ENCODE data around the gene HERC2. TPM values are rescaled to one million over a fixed set of nuclear protein-coding genes. Genes with fewer than 3 reads are reported as not detected.
"Not testable (repeated sequence)": the region's sequence is repeated elsewhere in the genome, so short reads cannot be mapped to it uniquely, and the experiment has no call there.

Gene HERC2
- total and polyA plus RNA-seq, 12 donors: 24.4 to 77.0 (median 60.3) TPM

DNA sequence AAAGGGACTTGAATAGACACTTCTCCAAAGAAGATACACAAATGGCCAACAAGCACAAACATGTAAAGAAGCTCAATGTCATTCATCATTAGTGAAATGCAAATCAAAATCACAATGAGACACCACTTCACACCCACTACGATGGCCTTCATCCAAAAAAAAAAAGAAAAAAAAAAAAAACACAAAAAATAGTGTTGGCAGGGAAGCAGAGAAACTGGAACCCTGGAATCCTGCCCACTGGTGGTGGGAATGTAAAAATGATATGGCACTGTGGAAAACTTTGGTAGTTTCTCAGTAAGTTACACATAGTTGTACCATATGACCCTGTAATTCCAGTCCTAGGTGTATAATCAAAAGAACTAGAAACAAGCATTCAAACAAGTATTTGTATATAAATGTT is 94.7 kb downstream of the HERC2 start:
- intact Hi-C loops (cut with DNase I); H3K27me3 ChIP-seq; H3K27ac ChIP-seq; H3K4me3 ChIP-seq; ATAC-seq; H3K9me3 ChIP-seq; DNase-seq; H3K4me1 ChIP-seq: not testable (repeated sequence)
- WGBS, 2 donors: 17 to 22% methylated on average over 1 of the region's 1 CpG
- TF ChIP-seq, protein P1, sequence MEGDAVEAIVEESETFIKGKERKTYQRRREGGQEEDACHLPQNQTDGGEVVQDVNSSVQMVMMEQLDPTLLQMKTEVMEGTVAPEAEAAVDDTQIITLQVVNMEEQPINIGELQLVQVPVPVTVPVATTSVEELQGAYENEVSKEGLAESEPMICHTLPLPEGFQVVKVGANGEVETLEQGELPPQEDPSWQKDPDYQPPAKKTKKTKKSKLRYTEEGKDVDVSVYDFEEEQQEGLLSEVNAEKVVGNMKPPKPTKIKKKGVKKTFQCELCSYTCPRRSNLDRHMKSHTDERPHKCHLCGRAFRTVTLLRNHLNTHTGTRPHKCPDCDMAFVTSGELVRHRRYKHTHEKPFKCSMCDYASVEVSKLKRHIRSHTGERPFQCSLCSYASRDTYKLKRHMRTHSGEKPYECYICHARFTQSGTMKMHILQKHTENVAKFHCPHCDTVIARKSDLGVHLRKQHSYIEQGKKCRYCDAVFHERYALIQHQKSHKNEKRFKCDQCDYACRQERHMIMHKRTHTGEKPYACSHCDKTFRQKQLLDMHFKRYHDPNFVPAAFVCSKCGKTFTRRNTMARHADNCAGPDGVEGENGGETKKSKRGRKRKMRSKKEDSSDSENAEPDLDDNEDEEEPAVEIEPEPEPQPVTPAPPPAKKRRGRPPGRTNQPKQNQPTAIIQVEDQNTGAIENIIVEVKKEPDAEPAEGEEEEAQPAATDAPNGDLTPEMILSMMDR (IDR thresholded peaks at IDR 0.05): peak in 8 of 9 donors; percentile 9 to 49 (median 35)
- H3K36me3 ChIP-seq: peaks cover 0 to 88% (median 17%) of the 10 kb centered on the region in 9 donors

DNA sequence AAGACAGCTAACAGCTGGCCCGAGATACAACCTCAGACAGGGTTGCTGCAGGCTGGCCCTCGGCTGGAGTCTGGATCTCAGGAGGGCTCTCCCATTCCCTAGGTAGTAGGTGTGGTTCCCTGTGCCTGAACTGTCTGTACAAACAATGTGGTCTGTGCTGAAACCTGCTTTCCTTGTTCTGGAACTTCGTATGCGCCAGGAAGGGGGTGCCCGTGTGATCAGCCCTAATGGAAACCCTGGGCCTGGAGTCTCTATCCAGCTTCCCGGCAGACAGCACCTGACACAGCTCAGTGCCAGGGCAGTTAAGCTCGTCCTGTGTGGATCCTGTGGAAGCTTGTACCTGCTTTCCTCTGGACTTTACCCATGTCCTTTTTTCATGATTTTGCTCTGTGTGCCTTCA is 99.4 kb downstream of the HERC2 start:
- H3K4me3 ChIP-seq; ATAC-seq; DNase-seq; H3K4me1 ChIP-seq; H3K9me3 ChIP-seq; H3K27ac ChIP-seq; intact Hi-C loops (cut with DNase I); H3K27me3 ChIP-seq: not testable (repeated sequence)
- peaks cover 0 to 79% (median 23%) of the 10 kb centered on the region in 9 donors for H3K36me3 ChIP-seq
- WGBS, 2 donors: 86 to 87% methylated on average over 7 of the region's 7 CpGs

DNA sequence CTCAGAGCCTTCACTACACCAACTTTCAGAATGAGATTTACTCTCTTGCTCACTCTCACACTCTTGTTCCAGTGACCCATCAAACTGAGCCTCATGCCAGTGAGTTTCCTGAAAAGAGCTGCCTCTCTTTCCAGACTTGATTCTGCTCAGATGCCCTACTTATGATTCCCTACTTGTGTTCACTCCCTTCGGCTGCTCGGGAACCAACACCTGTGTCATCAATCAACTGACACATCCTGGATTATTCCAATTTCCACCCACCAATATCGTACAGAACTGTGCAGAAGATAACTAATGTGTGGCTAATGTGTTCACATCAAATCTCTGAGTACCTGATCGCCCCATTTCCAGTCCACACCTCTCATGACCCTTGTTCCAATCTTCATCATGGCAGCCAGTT is 100.3 kb downstream of the HERC2 start:
- not testable (repeated sequence) for H3K4me1 ChIP-seq

DNA sequence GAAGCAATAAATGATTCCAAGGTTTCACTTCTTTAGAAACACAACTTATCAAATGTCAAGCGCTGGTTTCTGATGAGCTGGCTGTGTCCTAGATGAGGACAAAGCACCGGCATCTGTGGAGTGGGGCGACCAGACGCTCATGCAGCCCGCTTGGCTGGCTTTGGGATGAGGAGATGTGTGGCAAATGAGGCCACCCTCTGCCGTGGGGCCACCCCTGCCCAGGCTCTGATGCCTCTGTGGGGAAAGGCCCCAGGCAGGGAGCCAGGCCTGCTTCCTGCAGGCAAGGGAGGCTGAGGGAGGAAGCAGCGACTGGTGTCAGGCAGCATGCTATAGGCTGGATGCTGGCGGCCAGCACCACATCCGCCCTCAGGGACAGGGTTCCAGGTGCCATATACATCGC is 102.9 kb downstream of the HERC2 start:
- H3K27ac ChIP-seq: no peak overlapping the region
- H3K4me3 ChIP-seq: no peak overlapping the region
- peaks cover 0 to 72% (median 27%) of the 10 kb centered on the region in 9 donors for H3K36me3 ChIP-seq
- TF ChIP-seq, protein P1 (IDR thresholded peaks at IDR 0.05): no peak
- H3K4me1 ChIP-seq: no peaks in the 10 kb centered on the region
- WGBS, 2 donors: 92% methylated on average over 10 of the region's 10 CpGs
- no peaks in the 10 kb centered on the region for H3K27me3 ChIP-seq
- DNase-seq: no peak
- ATAC-seq: peak in 1 of 8 donors; percentile 47
- intact Hi-C loops (cut with DNase I): no loop called here
- no peaks in the 10 kb centered on the region for H3K9me3 ChIP-seq

More for the DNA sequence above, 100.3 kb downstream of the HERC2 start:
- H3K9me3 ChIP-seq; H3K27ac ChIP-seq; DNase-seq; ATAC-seq; H3K4me3 ChIP-seq; H3K27me3 ChIP-seq; intact Hi-C loops (cut with DNase I): not testable (repeated sequence)
- H3K36me3 ChIP-seq: peaks cover 0 to 77% (median 23%) of the 10 kb centered on the region in 9 donors
- 87 to 93% methylated on average over 4 of the region's 4 CpGs for WGBS, 2 donors

DNA sequence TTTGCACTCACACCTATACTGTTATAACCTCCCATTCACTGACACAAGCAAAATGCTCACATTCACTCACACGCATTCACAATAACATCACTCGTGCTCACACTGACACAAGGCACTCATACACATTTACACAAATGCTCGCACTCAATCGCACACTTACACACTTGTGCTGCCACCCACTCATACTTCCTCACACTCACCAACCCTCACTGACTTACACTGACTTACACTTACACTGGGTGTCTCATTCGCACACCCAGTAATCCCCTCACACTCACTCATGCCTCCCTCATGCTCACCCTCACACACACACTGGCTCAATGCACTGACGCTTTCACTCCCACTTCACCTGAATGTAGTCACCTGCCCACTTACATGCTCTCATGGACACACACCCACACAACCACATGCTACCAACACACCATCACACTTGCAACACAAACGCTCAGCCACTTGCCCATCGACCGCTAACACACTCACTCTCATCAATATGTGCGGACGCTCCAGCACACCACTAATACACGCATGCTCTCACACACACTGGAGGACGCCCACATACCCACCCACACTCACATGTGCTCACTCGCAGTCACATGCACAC is 104.9 kb downstream of the HERC2 start:
- ATAC-seq; H3K9me3 ChIP-seq; H3K27ac ChIP-seq; H3K4me1 ChIP-seq; intact Hi-C loops (cut with DNase I); DNase-seq; H3K27me3 ChIP-seq; H3K4me3 ChIP-seq: not testable (repeated sequence)
- H3K36me3 ChIP-seq: peaks cover 0 to 76% (median 27%) of the 10 kb centered on the region in 9 donors
- WGBS, 2 donors: 95 to 98% methylated on average over 13 to 14 of the region's 14 CpGs

DNA sequence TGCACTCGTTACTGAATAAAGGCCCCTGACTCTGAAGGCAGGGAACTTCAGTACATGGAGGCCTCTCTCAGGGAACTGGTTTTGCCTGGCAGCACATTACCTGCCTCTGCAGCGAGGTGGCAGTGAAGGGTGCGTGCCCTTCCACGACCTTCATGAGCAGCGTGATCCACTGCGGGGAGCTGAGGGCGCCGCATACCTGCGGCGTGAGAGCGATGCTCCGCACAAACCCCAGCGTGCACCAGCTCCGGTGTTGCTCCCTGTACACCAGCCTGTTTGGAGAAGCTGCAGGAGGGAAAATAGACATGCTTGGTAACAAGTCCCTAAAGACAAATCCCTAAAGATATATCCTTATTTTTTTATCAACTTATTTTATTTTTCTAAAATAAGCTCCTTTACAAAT is 106.5 kb downstream of the HERC2 start:
- not testable (repeated sequence) for ATAC-seq
- 54 to 86% methylated on average over 14 of the region's 14 CpGs for WGBS, 2 donors

DNA sequence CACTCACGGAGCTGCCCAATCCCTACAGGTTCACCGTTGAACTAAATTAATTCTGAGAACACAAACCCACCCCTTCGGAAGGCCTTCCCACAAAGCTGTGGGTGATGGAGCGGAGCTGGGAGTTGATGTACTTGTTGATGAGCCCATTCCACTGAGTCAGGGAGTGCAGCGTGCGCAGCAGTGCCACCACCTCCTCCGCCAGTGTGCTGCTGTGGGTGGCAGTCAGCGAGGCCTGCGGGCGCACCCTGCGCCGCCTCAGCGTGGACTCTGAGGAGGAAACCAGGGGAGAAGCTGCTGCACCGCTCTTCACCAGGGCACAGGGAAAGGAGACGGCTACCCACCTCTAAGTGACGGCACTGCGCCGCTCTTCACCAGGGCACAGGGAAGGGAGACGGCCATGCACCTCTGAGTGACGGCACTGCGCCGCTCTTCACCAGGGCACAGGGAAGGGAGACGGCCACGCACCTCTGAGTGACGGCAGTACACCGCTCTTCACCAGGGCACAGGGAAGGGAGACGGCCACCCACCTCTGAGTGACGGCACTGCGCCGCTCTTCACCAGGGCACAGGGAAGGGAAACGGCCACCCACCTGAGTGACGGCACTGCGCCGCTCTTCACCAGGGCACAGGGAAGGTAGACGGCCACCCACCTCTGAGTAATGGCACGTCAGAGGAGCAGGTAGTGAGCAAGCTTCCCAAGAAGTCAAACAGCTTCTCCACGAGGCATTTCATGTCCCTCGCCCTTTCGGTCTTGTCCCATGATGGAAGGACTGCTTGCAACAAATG is 107.8 kb downstream of the HERC2 start:
- H3K4me3 ChIP-seq; intact Hi-C loops (cut with DNase I); H3K9me3 ChIP-seq; H3K27me3 ChIP-seq; H3K27ac ChIP-seq; H3K4me1 ChIP-seq; ATAC-seq; DNase-seq: not testable (repeated sequence)
- 96 to 97% methylated on average over 39 of the region's 39 CpGs for WGBS, 2 donors
- peaks cover 0 to 81% (median 27%) of the 10 kb centered on the region in 9 donors for H3K36me3 ChIP-seq

More for the DNA sequence above, 106.5 kb downstream of the HERC2 start:
- DNase-seq; H3K9me3 ChIP-seq; H3K27ac ChIP-seq; H3K4me3 ChIP-seq; intact Hi-C loops (cut with DNase I); H3K4me1 ChIP-seq; H3K27me3 ChIP-seq: not testable (repeated sequence)
- TF ChIP-seq, protein P1 (IDR thresholded peaks at IDR 0.05): peak in 4 of 9 donors; percentile 20 to 43 (median 25)
- peaks cover under 1 to 81% (median 32%) of the 10 kb centered on the region in 9 donors for H3K36me3 ChIP-seq

DNA sequence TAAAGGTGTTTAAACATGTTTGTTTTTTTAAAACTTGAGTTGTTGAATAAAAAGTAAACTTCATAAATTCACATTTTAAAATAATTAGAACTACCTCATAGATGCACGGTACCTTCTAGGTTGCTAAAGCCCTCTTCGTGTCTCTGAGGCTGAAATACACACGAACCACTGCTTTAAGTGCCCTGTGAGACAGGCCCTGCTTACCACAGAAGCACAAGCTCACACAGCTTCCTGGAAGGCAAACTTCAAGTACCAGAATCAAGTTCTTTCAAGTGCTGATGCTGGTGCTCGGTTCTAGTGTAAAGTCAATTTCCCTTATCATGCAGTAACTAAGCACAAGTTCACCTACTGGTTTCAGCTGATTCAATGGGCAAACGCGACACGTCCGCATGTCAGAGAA is 108.6 kb downstream of the HERC2 start:
- H3K27me3 ChIP-seq; DNase-seq; H3K4me3 ChIP-seq; H3K9me3 ChIP-seq; H3K27ac ChIP-seq; ATAC-seq; H3K4me1 ChIP-seq; intact Hi-C loops (cut with DNase I): not testable (repeated sequence)
- 88 to 95% methylated on average over 5 of the region's 8 CpGs for WGBS, 2 donors
- H3K36me3 ChIP-seq: peaks cover 0 to 79% (median 21%) of the 10 kb centered on the region in 9 donors

All from heart right ventricle (tissue), 16 donors.